Measurements from ENCODE around the gene HOXB1.
"Not testable (repeated sequence)": the region's sequence is repeated elsewhere in the genome, so short reads cannot be mapped to it uniquely, and the experiment has no call there.

- TF ChIP-seq SP1 (IDR thresholded peaks at IDR 0.05; ENCODE audit: low read depth, low read length); CTCF (IDR thresholded peaks at IDR 0.05; ENCODE audit: control extremely low read depth in 1 of 3, insufficient read depth in 1 of 3, low read depth in 1 of 3, low read length in 3 of 3); JUND (IDR thresholded peaks at IDR 0.05; ENCODE audit: low read length); KDM1A (IDR thresholded peaks at IDR 0.05; ENCODE audit: borderline replicate concordance, low read length); MAFK (IDR thresholded peaks at IDR 0.05; ENCODE audit: low read depth, low read length); CREB1 (IDR thresholded peaks at IDR 0.05); CEBPB (IDR thresholded peaks at IDR 0.05; ENCODE audit: low read depth, low read length); POLR2AphosphoS5 (IDR thresholded peaks at IDR 0.05; ENCODE audit: low read depth, low read length); EZH2 (IDR thresholded peaks at IDR 0.05; ENCODE audit: low read depth, low read length, severe bottlenecking); TBP (IDR thresholded peaks at IDR 0.05; ENCODE audit: low read depth, low read length); POLR2A (IDR thresholded peaks at IDR 0.05; ENCODE audit: control extremely low read depth in 1 of 2, low read depth in 2 of 2, low read length in 2 of 2); MAX (IDR thresholded peaks at IDR 0.05); RXRA (IDR thresholded peaks at IDR 0.05; ENCODE audit: insufficient read depth, low read depth, low read length): not testable (repeated sequence)
These were observed 5.2 kb upstream of the HOXB1 start for GRCh38 chr17:48535793-48536559.
